Activated CD4-positive, alpha-beta T cell treated with anti-CD3 and anti-CD28 coated beads, Interleukin-10, Interleukin-2, amounts not matched to agents 100 ng/mL and 50 ng/mL, durations not matched to agents 16 hours and 8 hours (primary cell): ENCODE measurements around the gene PARP11.
"Not testable (repeated sequence)": the region's sequence is repeated elsewhere in the genome, so short reads cannot be mapped to it uniquely, and the experiment has no call there.

ENCODE experiments used
- DNase-seq: peaks from one replicate; pipeline ENCODE4 v3.0.0-alpha.2; 2020

PARP11 gene

DNA sequence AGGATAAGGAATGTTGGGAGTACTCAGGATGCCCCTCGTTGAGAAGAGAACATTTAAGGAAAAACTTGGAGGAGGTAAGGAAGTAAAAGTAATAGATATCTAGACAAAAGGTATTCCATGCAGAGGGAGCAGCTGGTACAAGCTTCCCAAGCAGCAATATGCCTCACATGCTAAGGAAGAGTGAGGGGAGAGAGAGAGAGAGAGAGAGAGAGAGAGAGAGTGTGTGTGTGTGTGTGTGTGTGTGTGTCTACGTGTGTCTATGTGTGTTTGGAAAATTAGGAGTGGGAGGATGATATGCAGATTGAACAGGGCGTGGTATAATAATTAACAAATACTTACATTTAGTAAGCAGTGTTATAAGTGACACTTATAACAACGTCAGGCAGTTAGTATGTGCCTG lies 9.2 kb upstream of the PARP11 start:
- DNase-seq: no peak

DNA sequence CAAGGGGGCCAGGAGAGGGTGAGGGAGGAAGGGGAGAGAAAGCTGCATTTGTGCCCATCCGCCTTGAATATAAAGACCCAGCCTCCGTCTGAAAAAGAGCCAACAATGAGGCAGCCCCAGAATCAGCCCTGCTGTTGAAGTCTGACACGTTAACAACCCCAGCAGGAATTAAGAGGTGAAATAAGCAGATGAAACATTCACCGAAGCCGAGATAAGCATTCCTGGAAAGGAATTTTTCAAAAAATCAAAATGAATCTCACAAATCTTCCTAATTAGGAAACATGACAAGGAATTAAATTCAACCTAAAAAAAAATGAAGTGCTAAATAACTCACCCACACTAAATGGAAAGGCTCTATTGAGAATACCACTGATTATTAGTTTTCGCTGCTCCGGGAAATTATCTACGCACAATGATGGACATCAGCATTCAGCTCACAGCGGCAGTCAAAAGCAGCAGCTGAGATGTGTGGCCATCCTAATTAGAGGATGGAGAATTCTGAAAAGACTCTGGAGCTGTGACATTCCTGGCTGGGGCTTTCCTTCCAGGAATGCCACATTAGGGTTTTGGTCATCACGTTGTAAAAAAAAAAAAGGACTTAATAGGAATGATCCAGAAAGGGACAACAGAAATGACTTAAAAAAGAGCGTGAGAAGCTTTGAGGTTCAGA lies 8.2 kb upstream of the PARP11 start:
- no peak for DNase-seq

DNA sequence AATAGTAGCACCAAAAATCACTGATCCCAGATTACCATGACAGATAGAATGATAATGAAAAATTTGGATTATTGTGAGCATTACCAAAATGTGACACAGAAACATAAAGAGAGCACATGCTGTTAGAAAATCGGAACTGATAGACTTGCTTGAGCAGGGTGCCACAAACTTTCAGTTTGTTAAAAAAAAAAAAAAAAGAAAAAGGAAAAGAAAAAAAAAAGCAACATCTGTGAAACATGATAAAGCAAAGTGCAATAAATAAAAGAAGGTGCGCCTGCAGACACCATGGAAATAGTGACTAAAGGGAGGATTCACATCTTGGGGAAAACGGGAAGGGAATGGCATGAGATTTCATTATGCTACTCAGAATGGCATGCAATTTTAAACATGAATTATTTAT lies 6.6 kb upstream of the PARP11 start:
- no peak for DNase-seq

DNA sequence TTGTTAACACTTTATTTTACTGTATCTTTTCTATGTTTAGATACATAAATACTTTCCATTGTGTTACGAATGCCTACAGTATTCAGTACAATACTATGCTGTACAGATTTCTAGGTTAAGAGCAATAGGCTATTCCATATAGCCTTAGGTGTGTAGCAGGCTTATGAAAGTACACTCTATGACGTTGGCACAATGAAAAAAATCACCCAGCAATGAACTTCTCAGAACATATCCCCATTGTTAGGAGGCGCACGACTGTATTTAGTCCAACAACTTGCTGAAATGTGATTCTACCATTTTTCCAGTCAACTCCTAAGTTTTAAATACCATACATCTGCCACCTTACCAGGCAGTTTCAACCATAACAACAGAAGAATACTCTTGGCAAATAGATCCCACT lies 1.8 kb downstream of the PARP11 start:
- DNase-seq: peak; percentile 13

DNA sequence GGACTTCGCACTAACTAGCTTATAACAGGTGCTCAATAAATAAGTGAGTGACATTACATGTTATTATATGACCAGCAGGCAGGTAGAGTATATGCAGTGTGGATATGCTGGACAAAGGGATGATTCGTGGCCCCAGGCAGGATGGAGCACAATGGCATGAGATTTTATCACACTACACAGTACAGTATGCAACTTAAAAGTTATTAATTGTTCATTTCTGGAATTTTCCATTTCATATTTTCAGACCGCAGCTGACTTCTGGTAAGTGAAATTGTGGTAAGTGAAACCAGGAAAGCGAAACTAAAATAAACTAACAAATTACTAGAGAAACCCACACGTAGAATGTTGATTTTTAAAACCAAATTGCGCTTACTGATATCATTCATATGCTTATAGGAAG lies 3.3 kb downstream of the PARP11 start:
- peak; percentile 73 for DNase-seq

DNA sequence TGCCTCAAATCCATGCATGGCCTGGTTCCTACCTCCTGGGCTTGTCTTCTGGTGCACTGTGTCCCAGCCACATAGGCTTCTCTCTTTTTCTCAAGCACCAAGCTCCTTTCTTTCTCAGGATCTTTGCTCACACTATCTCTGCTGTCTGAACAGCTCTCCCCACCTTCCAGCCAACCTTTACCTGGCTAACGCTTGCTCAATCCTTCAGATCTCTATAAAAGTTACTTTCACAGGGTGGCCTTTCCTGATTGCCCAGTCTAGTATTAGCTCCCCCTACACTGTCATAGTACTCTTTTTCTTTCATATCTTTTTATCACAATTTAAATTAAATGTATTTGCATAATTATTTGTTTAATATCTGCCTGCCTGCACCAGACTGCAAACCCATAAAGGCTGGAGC lies 3.8 kb downstream of the PARP11 start:
- no peak for DNase-seq

DNA sequence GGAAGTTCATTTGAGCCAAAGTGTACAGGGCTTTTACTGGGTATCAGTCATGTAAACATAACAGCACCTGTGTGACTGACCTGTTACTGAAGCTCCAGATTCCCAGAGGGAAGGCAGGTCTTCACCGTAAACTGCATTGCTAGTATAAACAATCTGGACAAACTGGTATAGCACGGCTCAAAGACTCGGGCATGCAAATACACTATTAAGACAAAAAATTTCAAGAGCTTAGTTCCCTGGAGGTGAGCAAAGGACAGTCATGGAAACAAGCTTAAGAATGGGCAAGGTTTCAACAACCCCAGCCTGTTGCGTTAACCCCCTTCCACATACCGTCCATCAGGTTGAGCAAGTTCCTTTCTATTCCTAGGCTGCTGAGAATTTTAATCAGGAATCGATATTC lies 9.4 kb downstream of the PARP11 start:
- DNase-seq: no peak

DNA sequence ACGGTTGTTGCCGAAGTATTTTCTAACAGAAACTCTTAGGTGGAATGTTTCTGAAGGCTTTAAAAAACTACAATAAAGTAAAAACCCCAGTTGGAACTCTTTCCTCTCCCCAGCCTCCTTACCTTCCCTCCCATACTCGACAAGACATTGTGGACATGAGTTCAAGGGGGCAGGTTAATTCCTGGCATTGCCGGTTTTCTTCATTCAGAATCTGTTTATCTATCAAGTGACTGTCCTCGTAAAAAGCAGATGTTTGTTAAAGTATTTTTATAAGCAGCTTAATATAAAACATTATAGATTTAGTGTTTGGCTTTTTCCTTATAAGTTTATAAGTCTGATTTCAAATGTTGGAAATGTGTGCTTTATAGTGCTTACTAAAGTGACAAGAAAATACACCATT lies 30.7 kb downstream of the PARP11 start:
- DNase-seq: no peak

DNA sequence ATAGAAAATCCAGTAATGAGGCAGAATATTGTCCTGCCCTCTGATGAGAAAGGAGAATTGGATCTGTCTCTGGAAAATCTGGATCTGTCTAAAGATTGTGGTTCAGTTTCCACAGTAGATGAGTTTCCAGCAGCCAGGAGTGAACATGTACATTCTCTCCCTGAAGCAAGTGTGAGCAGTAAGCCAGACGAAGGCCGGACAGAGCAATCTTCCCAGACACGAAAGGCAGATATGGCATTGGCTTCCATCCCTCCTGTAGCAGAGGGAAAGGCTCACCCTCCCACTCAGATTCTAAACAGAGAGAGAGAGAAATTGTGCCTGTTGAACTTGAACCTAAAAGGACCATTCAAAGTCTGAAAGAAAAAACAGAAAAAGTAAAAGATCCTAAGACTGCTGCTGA lies 31.4 kb downstream of the PARP11 start:
- no peak for DNase-seq

DNA sequence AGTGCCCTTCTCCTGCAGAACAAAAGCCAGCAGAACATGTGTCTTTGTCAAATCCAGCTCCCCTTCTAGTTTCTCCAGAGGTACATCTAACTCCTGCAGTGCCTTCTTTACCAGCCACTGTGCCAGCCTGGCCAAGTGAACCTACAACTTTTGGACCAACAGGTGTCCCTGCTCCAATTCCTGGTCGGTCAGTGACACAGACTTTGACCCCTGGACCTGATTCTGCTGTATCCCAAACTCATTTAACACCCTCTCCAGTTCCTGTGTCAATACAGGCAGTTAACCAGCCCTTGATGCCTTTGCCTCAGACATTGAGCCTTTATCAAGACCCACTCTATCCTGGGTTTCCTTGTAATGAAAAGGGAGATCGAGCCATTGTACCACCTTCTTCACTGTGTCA lies 32.4 kb downstream of the PARP11 start:
- not testable (repeated sequence) for DNase-seq

DNA sequence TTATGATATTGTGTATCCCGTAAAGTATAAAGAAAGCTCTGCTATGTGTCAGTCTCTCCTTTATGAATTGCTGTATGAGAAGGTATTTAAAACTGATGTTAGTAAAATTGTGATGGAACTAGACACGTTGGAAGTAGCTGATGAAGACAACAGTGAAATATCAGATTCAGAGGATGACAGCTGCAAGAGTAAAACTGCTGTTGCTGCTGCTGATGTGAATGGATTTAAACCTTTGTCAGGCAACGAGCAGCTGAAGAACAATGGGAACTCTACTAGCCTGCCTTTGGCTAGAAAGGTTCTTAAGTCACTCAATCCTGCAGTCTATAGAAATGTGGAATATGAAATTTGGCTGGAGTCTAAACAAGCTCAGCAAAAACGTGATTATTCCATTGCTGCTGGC lies 33.5 kb downstream of the PARP11 start:
- DNase-seq: not testable (repeated sequence)

DNA sequence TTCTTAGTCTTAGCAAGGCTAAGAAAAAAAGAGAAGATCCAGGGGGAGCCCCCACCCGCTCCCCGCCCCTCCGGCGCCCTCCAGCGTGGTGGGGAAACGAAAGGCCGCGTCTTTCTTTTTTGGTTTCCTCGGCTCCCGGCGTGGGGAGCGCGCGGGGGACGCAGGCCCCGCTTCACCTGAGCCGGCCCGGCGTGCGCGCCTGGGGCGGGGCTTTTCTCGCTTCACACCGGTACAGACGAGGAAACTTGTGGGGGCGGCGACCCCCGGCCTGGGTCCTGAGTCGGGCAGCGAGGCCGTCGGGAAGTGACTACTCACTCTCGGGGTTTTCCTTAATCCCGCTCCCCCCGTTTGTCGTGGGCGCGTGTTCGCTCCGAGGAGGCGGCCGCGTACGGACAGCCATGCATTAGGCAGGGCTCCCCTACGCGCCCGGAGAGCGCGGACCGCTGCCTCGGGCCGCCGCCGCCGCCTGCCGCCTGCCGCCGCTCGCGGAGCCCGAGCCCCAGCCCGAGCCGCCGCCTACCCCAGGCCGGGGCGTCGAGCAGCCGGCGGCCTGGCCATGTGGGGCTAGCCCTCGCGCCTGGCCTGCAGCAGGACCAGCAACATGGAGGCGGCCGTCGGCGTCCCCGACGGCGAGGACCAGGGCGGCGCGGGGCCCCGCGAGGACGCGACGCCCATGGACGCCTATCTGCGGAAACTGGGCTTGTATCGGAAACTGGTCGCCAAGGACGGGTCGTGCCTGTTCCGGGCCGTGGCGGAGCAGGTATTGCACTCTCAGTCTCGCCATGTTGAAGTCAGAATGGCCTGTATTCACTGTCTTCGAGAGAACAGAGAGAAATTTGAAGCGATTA lies 34.3 kb downstream of the PARP11 start:
- DNase-seq: not testable (repeated sequence)

DNA sequence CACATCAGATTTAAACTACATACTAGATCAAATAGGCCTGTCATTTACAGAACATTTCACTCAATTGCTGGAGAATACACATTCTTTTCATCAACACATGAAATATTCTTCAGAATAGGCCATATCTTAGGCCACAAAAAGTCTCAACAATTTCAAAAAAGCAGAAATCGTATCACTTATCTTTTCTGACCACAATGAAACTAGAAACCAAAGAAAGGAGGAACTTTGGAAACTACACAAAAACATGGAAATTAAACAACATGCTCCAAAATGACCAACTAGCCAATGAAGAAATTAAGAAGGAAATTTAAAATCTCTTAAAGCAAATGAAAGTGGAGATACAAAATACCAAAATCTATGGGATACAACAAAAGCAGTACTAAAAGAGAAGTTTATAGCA lies 35.1 kb downstream of the PARP11 start:
- DNase-seq: no peak

DNA sequence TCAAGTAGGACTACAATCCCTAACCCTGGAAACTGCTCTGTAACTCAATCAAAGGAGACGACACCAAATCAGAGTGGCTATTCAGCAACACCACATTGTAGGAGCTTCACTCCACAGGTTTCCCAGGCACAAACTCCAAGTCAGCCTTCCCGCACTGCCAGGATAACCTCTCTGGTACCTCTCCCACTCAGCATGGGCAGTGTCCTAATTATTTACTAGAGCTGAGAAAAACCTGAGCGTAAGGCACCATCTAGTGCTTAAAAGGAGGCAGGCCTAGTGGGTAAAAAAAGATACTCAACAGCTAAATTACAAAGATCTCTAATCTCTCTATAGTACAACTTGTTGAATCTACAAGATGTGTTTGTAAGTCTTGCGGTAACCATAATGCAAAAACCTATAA lies 36.1 kb downstream of the PARP11 start:
- DNase-seq: no peak

DNA sequence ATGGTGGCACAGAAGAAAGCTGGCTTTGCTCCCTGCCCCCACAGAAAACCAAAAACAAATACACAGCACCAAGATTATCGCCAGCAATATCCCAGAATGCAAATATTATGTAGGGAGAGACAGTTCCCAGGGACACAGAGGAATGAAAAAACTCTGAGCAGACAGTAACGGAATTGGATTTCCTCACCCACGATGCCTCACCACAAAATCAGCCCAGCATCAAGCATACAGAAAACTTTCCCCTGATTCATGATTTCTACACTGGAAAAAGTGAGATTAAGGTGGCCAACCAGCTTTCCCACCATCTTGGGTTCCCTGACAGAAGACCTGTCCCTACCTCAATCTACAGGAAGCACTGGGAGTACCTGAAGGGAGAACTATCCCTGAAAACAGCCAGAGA lies 36.6 kb downstream of the PARP11 start:
- DNase-seq: no peak

DNA sequence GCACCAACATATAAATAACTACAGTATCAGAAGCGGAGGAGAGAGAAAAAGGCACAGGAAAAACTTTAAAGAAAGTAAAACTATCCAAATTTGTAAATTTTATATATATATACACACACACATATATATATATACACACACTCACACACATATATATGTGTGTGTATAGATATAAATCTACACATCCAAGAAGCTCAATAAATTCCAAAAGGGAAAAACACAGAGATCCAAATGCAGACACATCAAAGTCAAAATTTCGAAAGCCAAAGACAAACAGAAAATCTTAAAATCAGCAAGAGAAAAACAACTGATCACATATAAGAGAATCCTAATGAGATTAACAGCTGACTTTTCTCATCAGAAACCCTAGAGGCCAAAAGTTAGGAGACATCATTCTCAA lies 37.3 kb downstream of the PARP11 start:
- DNase-seq: no peak

DNA sequence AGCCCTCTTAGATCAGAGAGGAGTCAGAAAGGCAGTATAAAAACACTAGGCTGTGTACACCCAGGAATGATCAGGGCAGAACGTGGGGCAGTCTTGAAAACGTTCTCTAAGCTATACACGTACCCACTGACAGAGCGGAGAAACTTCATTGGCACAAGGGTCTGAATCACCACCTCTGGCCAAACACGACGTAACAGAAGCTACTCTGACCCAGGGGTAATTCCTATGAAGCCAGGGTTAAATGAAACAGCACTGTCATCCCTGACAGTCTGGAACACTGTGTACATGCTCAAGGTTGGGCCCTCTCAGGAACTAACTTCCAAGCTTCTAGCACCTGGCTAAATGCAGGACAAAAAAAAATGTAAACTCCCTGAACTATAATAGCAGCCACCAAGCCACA lies 38.4 kb downstream of the PARP11 start:
- no peak for DNase-seq

DNA sequence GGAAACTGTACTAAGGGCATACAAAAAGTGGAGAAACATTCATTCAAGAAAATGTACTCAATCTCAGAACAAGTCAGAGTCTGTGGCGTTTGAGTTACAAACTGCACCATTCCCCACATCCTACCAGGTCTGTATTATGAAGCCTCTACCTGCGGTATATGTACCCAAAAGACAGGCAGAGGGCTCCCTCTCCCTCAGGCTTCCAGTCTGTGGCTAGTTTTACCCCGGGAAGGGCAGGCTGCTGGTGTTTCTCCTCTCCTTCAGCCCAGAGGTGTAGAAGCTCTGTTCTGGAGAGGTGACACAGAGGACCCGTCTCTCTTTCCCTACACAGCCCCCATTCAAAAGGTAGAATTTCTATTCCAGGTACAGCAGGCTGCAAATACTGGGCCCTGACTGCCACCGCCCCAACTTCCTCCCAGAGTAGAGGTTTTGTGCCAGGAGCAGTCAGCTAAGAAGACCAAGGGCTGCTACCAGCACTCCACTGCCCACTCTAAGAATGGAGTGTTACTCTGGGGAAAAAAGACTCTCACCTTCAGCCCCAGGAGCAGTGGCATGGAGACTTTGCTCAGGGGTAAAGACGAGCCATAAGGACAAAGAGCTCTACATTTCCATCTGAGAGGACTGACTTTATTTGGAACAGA lies 39.4 kb downstream of the PARP11 start:
- DNase-seq: no peak

DNA sequence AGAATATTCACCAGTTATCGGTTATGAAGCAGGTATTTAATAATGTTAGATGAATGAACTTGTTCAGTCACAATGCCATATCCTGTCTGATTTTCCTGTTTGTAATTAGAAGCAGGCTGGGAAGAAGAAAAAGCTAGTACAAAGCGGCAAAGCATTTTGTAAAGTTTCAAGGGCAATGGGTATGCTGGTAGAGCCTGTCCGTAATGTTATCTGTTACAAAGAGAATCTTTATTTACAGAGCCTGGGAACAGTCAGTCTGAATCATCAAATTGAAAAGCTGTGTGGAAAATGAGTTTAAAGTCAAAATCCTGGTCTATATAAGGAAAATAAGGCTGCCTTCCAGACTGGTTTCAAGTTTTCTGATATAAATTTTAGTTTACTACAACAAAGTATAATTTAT lies 40.5 kb downstream of the PARP11 start:
- DNase-seq: no peak

DNA sequence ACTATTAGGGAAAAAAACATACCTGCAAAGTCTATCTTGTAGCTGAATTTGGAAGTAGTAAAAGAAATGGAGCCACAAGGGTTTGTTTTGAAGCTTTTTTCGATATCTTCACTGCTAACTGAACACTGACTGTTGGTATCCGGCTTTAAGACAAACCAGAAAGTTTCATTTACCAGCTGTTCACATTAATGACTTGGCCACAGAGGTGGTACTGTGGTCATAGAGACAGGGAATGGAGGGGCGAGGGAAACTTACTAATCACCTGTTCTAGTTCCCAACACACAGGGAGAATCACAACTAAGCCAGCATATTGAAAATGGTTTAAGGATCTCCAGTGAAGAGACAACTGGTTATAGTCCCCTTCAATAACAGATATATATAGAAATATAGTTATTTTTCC lies 44.3 kb downstream of the PARP11 start:
- no peak for DNase-seq

DNA sequence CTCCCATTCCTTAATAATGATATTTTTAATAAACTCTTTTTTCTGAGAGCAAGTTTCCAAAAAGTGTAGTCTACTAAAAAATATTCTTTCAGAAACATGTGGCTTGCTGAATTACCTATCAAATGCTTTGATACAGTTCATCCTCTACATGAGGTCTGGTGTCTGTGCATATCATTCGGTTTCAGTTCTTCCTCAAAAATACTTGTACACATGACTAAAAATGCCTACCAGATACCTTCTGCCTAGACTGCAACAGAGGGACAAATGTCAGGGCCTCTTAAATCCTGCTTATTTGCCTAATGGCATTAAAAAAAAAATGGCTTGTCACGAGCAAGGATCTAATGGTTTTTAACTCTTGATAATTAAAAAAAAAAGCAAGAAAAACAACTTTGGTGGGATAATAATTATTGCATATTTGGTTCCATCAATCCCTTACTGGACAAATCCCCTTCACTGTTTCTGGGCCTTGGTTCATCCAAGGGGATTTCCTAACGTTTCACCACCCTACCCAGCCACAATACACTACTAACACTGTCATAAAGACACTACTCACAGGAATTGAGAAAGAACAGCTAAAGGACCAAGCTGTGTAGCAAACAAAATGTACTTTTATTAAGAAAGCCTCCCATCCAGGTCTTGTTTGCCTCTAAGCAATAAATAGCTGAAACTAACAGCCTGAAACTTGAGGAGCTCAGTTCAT lies 45.7 kb downstream of the PARP11 start:
- DNase-seq: no peak

DNA sequence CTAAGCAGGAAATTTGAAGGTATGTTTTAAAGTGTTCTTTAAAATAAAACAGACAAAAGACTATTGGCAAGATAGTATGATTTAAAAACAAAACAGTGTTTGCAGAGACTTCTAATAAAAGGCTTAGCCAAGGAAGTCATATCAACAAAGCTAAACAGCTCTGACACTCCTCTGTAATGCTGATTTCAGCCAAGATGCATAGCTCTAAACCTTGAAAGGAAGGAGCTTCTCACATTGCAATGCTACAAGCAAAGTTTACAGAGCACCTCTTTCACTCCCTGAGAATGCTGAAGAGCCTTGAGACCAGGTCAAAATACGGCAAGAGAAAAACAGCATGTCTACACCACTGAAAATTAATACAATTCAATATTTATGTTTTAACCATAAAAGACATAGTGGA lies 51.8 kb downstream of the PARP11 start:
- DNase-seq: no peak

DNA sequence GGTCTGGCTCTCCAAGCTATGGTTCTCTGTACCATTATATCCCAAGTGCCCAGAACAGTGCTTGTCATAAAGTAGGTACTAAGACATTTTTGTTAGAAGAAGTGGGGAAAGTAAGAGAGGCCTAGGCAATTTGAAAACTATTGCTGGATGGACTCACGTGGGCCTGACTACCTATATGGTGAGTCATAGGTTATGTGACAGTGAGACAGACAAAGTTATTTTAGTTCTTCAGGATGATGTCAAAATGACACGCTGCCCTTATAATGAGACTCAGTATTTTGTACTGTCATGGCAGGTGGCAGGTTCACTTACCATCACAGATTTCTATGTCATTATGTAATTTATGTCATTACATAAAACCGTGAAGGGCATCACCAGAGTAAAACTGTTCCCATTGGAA lies 53.1 kb downstream of the PARP11 start:
- no peak for DNase-seq

DNA sequence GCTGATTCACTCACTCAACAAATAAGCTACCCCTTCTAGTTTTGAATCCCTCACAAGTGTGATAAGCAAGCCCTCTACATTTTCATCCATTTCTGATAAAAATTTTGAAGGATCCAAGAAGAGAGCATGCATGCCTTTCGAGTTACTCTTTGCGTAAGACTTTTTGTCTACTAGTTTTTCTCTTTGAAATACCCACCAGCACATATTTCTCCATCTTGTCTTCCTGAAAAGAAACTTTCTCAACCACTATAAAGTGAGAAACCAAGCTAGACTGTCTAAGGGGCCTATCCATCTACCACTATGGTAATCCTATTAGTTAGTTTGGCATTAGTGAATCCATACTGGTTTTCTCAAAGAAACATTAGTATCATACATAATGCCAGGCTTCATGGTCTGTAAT lies 56.9 kb downstream of the PARP11 start:
- DNase-seq: no peak
